NCI-H2107 treated with DMSO at 0.1 percent for 48 hours (cell line): ENCODE results near the gene HBP1.
"Not testable (repeated sequence)": the region's sequence is repeated elsewhere in the genome, so short reads cannot be mapped to it uniquely, and the experiment has no call there.

Source experiments
- DNase-seq: peaks from one replicate; lab custom pipeline; 2025; ENCODE audit not compliant: unreplicated experiment; lab: John Stamatoyannopoulos, UW

HBP1 gene

DNA sequence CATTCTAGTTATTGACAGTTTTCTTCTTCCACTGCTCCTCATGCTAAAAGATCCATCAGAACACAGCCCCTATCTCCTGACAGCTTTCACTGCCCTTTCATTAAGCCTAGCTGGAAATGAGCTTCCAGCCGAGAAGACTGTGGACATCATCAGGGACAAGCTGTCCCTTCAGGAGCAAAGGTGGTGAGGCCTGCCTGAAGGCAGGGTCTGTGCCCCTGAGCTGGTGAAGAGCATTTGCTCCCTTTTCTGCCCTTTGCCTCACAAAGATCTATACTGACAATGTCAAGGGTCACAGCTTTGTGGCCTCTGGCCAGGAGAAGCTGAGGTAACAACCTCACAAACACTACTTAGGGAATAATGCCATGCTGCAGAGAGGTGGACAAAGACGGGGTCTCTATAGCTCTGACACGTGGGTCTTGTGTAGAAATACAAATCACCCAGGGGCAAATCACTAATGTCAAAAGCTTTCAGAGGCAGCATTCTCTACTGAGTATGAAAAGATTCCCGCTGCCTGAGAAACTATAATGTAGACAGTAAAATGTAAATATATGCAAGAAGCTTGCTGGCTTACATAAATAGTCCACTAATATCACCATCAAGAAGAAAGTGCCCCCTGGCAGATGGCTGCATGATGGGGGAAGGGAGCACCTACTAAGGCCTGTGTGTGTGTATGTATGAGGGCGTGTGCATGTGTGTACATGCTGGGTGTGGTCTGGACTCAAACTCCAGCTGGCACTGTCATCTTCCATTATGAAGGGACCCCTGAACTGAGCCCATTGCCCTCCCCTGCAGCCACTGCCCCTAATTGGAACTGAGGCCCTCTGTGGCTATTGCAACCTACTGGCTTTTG, 55.8 kb downstream of the HBP1 start:
- no peak for DNase-seq

DNA sequence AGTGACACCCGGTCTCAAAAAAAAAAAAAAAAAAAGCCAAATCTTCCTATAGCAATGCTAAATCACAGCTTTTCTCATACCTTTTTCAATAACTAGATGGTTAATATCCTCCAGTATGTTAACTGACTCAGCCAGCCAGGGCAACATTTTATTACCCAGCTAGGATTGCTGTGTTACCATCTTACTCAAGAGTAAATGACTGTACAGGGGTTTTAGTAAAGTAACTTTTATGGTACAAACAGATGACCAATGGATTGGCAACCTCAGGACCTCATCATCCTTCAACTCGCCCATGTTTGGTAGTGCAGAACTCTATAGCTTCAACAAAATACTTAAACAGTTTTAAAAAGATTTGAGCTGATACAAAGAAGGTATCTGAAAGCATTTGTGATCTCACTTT, 59.5 kb downstream of the HBP1 start:
- DNase-seq, result no peak

DNA sequence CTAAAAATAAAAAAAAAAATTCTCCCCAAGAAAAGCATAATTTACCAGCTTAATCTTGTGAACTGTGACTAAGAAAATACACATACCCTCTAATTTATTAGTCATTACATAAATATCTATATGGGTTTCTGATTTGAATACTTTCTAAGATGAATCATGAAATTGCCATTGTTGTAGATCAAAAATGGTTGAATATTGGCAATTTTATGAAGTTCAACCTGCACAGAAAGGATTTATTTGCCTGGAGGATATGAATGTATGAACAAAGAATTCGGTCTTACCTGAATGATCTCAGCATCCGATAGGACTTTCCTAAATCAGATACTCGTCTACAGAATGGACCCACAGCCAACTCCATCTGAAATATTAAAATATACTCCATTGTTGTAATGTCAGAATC, 61.5 kb downstream of the HBP1 start:
- no peak for DNase-seq

DNA sequence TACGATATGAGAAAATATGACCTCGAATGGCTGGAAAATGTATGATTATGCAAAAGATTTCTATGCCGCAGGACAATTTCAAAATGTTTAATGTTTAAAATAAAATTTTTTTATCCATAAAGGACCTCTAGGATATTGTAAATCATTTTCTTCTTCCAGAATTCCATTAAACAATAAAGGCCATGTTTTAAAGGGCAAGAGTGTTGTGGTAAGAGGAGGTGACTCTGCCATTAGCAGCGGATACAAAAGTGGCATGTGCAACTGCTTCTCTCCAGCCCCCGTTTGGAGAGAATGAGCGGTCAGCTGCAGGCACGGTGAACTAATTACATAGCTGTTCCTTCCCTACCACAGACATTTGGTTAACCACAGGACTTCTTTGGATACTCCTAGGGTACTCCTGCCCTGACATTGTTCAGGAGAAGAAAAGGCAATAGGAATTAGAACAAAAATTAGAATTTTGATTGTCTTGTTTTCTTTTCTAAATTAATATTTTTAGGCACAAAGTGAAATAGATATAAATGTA, 63.8 kb downstream of the HBP1 start:
- no peak for DNase-seq

DNA sequence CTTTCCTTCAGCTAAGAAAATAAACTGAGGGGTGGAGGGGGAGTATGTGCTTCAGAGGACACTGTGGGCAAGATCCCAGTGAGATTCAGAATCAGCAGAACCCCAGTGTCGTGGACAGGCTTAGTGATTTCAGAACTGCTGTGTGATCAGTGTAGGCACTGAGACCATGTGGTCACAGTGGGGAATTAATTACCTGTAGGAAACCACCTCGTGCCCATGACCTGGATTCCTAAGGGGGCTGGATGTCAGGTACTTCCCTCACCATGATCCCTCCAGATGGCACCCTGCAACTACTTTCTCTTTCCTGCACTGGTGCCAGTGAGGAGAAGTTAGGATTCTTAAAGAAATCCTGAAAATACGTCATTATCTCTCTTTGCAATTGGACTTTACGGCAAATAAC, 64.4 kb downstream of the HBP1 start:
- no peak for DNase-seq

DNA sequence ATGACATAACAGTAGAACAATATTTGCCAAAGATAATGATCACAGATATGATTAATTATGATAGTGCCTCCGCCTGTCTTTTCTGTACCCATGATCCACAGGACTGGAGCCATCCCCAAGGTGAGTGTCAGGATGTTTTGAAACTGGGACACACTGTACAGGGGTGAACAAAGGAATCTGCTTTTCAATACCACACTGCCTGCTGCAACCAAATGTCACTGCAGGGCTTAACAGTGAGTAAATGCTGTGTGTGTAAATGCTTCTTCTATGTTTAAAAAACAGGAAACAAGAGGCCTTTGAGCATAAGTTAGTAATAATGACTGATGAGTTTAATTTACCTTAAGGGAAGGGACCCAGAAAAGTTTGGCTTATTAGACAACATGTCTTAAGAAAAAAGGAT, 65.2 kb downstream of the HBP1 start:
- no peak for DNase-seq

DNA sequence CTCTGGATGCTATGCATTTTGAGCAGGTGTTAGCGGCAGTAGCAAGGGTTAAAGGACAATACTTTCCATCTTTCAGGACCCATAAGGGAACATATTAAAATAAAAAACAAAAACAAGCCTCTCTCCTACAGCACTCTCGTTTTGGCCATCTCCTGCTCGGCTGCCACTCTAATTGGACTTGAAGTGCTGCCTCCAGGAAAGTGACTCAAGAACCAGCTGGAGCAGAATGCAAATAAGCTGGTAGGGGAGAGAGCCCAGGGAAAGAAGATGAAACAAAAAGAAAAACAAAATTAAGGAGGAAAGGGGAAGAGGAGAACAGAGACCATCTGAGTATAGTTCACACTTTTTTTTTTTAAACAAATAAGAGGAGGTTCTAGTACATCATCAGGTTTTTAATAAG, 65.6 kb downstream of the HBP1 start:
- no peak for DNase-seq

DNA sequence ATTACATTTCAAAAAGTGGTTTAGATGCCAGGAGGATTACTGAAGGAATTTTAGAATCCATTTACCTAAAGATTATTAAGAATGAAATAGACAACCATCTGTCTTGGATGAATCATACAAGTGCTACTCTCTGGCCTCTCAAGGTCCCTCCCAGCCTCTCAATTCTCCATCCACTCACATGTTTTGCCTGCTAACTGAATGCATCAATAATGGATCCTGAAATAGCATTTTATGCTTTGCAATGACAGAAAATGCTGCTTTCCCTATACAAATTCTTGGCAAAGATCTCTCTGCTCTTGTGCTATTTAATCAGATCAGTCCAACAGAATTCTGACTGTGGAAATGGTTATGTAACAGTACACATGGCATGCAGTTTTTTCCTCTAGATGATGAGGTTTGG, 68.1 kb downstream of the HBP1 start:
- DNase-seq, result no peak

DNA sequence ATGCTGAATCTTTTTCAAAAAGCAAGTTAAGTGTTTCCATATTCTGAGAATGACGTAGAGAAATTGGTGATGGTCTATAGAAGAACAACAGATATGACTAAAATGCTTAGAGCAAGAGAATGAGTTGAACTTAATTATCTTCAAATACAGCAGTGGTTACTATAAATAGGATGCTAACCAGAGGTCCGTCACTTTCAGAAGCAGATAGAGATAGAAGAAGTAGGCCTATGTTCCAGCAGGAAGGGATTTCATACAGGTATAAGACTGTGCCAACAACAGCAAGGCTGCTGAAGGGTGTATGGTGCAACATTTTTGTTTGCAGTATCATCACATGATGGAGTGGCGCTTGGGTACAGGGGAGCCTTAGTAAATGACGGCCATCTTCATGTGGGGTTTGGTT, 68.6 kb downstream of the HBP1 start:
- no peak for DNase-seq

DNA sequence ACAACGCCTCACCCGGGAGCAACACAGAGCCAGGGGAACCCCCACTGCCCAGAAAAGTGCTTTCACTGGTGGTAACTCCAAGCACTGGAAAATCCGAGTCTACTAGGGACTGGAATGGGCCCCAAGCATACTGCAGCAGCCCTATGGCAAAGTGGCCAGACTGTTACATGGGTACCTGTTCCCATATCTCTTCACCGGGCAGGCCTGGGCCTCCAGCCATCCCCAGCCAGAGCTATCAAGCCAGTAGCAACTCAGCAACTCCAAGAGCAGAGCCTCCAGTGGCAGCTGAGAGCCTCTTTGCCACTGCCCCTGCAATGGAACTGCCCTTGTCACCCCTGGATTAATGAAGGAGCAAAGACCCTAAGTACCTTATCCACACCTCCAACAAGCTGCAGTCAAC, 73.5 kb downstream of the HBP1 start:
- DNase-seq, result no peak

DNA sequence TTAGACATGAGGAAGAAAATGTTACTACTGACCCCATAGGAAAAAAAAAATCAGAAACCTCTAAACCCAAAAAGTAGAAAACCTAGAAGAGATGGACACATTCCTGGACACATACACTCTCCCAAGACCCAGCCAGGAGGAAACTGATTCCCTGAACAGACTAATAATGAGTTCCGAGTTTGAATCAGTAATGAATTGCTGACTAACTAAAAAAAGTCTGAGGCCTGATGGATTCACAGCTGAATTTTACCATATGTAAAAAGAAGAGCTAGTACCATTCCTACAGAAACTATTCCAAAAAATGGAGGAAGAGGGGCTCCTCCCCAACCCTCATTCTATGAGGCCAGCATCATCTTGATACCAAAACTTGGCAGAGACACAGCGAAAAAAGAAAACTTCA, 75.8 kb downstream of the HBP1 start:
- no peak for DNase-seq

DNA sequence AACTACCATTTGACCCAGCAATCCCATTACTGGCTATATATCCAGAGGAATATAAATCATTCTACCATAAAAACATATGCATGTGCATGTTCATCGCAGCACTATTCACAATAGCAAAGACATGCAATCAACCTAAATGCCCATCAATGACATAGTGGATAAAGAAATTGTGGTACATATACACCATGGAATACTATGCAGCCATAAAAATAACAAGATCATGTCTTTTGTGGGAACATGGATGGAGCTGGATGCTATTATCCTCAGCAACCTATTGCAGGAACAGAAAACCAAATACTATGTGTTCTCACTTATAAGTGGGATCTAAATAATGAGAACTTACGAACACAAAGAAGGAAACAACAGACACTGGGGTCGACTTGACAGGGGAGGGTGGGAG, 78.0 kb downstream of the HBP1 start:
- DNase-seq, result not testable (repeated sequence)

DNA sequence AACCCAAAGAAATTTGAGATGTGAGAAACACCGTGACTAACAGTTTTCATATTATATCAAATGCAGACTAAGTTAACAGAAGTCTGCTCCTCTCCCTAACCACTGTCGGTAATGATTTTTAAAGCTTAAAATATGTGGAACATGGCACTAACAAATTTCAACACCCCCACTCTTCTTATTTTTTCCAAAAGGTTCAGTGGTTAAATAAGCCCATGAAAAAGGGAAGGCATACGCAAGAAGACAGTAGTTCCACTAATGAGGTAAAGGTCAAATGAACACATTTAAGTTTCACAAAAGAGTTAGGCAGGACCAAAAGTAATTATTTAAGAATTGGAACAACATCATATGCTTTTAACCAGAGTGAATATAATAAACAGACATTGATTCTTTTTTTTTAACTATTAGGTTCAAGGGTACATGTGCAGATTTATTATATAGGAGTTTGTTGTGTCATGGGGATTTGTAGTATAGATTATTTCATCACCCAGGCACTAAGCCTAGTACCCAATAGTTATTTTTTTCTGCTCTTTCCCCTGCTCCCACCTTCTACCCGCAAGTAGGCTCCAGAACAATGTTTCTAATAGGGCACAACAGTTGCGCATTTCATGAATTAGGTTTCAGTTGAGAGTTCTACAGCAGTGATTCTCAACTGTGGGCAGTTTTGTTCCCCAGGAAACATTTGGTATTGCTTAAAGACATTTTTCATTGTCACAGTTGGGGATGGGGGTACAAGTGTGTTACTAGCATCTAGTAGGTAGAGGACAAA, 79.9 kb downstream of the HBP1 start:
- no peak for DNase-seq

DNA sequence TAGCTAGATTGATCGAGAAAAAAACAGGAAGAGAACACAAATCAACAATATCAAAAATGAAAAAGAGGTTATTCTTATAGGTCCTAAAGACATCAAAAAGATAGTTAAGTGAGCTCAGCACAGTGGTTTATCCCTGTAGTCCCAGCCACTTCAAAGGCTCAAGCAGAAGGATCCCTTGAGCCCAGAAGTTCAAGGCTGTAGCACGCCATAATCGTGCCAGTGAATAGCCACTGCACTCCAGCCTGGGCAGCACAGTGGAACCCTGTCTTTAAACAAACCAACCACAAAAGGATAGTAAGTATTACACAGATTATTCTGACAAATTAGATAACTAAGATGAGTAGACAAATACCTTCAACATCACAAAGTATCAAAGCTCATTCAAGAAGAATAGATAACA, 83.2 kb downstream of the HBP1 start:
- no peak for DNase-seq
